ENCODE data around the gene SEMA5B.

DNA sequence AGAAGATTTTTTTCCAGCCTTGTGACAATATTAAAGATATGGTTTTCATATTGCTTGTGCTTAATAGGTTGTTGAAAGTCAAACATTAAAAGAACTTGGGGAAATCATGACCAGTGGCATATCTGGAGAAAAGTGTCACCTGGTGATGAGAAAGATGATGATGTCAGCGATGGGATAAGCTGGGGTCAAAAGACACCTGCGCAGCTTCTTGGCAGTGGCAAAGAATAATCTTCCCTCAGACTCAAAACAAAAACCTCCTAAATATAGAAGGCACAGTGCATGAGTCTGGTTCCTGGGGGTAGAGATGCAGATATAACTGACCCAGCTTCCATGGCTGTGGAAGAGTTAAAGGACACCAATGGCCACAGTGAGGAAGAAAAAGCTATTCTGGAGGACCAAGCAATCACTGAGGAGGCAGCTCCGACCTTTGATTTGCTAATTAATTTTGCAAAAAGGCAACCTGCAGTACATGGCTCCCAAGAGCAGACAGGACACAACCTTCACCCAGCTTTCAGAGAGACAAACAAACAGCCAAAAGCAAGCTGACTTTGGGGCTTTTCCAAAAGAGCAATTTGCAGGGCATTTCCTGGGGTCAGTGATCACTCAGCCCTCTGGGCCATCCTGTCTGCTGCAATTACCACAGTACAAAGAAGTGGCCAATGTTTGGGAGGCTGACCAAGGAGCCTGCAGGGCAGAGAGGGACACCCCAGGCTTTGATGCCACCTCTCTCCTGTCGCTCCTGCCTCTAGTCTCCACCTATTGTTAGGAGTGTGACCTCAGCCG lies 17.6 kb upstream of the SEMA5B start:
- TF ChIP-seq CTCF (conservative IDR thresholded peaks at IDR 0.05; ENCODE audit: low read depth, low read length), result no peak
- no peak for TF ChIP-seq POLR2A (IDR thresholded peaks at IDR 0.05; ENCODE audit: low read depth, low read length)
- no peak for TF ChIP-seq RFX5 (IDR thresholded peaks at IDR 0.05; ENCODE audit: low read depth, low read length)
- no peak for TF ChIP-seq BHLHE40 (IDR thresholded peaks at IDR 0.05; ENCODE audit: low read depth, low read length)
- no peak for TF ChIP-seq MAFK (IDR thresholded peaks at IDR 0.05; ENCODE audit: low read depth, low read length)
- no peak for TF ChIP-seq MAZ (IDR thresholded peaks at IDR 0.05; ENCODE audit: borderline replicate concordance, low read depth, low read length)
- TF ChIP-seq, protein P1, sequence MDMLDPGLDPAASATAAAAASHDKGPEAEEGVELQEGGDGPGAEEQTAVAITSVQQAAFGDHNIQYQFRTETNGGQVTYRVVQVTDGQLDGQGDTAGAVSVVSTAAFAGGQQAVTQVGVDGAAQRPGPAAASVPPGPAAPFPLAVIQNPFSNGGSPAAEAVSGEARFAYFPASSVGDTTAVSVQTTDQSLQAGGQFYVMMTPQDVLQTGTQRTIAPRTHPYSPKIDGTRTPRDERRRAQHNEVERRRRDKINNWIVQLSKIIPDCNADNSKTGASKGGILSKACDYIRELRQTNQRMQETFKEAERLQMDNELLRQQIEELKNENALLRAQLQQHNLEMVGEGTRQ (IDR thresholded peaks at IDR 0.05; ENCODE audit: low read depth, low read length), result no peak
- no peak for TF ChIP-seq CEBPB (IDR thresholded peaks at IDR 0.05; ENCODE audit: low read depth, low read length)
- no peak for TF ChIP-seq MXI1 (IDR thresholded peaks at IDR 0.05; ENCODE audit: borderline replicate concordance, low read depth, low read length)
- TF ChIP-seq RAD21 (IDR thresholded peaks at IDR 0.05; ENCODE audit: low read length), result no peak
- TF ChIP-seq NFE2L2 (IDR thresholded peaks at IDR 0.05; ENCODE audit: low read depth, low read length), result no peak
- no peak for TF ChIP-seq SMC3 (IDR thresholded peaks at IDR 0.05; ENCODE audit: low read depth, low read length)

Data from IMR-90 (cell line).